GM21529 (cell line): ENCODE results near the gene CIZ1.
"Not testable (repeated sequence)": the region's sequence is repeated elsewhere in the genome, so short reads cannot be mapped to it uniquely, and the experiment has no call there.

ENCODE experiments used
- ATAC-seq: cut with Tn5 transposase; IDR thresholded peaks from one replicate; pipeline ENCODE4 v1.9.1; 2021; ENCODE audit not compliant: unreplicated experiment

The CIZ1 gene

GRCh38 chr9:128149001-128149701 is 42.2 kb downstream of the CIZ1 start, which contains the start of gene LCN2:
Gene LCN2, plus strand, starts transcription at chr9:128149453. Its CDS starts 73 bp downstream, at chr9:128149526.
- no peak for ATAC-seq

DNA sequence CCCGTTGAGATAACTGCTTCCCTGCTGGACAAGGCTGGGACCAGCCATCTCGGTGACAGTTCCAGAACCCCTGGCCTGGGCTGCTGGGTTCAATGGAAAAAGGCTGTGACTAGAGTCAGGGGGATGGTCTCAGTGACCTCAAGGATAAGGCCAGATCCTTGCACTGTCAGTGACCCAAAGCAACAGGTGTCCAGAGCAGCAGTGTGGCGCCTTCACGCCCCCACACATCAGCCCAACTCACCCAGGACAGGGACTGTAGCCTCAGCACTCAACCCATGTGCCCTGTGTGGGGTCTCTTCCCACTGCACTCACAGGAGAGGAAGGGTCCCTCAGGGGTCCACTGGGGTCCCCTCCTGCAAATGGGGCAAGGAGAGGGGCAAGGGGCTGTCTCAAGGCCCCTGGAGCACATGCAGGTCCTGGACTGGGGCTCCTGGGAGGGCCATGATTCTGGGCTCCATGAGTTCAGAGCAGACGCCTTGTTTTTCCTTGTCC is 42.8 kb downstream of the CIZ1 start:
- no peak for ATAC-seq

DNA sequence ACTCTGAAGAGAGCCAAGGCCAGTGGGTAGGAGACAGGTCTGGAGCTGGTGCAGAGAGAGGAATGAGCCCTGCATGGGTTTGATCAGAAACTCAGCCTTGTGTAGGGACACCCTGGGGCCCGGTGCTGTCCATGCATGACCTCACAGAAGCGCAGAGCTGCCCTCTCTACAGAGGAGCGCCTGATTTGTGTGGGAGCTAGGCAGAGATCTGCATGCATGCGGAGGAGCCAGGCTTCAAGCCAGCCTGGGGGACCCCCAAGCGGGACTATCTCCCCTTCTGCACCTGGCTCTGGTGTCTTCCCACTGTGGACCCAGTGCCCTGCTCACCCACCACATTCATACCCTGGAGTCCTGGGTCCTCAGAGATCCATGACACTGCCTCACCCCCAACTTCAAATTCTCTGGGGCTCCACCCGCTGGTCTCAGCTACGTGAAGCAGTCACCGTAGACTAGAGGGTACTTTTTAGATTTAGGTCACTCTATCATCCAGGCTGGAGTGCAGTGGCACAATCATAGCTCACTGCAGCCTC is 44.7 kb downstream of the CIZ1 start:
- no peak for ATAC-seq

DNA sequence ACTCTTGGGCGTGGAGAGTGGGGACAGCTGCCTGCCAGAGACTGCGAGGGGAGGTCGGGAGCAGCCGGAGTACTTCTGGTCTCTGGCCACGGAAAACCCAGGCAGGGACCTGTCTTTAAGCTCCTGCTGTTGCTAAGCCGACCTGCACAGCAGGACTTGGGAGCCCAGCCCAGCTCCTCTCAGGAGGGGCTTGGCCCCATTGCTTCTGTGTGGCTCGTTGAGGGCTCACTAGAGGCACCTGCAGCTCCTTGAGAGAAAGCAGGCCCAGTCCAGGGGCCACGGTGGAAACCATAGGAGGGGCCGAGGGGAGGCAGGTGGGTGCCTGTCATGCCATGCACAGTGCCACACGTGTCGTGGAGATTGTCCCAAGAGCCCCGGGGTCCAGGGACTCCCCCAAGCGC is 45.4 kb downstream of the CIZ1 start:
- no peak for ATAC-seq

GRCh38 chr9:128145536-128145935 is 45.8 kb downstream of the CIZ1 start:
- ATAC-seq, result no peak

- ATAC-seq, result no peak
Measured at GRCh38 chr9:128144239-128145181, 46.9 kb downstream of the CIZ1 start.

- no peak for ATAC-seq
Measured at GRCh38 chr9:128143525-128144238, 47.7 kb downstream of the CIZ1 start.

DNA sequence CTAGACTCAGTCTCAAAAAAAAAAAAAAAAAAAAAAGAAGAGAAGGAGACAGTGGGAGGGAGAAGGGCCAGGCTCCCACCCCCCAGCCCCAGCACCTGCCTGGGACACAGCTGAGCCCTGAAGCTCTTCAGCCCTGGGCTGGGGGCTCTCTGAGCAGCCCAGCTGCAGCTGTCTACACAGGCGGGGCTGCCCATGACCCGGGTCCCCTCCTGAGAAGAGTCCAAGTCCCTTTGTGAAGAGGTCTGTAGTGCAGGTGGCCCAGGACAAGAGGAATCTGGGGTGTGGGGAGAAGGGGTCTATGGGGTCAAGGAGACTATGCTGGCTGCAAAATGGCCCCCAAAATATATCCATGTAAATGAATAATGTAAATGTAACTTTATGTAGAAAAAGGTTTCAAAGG is 48.8 kb downstream of the CIZ1 start:
- no peak for ATAC-seq

DNA sequence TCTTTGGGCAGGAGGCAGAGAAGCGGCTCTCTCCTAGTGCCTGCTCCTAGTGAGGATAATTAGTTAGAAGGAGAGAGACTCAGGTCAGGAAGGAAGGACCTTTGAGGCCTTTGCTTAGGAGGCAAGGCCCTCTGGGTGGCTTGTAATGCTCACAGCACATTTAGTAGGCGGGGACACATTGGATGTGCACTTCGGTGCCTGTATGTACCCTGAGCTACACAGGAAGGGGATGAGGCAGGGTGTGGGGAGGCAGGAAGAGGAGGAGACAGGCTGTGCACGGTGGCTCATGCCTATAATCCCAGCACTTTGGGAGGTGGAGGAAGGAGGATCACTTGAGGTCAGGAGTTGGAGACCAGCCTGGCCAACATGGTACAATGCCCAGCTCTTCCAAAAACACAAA is 49.3 kb downstream of the CIZ1 start:
- ATAC-seq, result no peak

DNA sequence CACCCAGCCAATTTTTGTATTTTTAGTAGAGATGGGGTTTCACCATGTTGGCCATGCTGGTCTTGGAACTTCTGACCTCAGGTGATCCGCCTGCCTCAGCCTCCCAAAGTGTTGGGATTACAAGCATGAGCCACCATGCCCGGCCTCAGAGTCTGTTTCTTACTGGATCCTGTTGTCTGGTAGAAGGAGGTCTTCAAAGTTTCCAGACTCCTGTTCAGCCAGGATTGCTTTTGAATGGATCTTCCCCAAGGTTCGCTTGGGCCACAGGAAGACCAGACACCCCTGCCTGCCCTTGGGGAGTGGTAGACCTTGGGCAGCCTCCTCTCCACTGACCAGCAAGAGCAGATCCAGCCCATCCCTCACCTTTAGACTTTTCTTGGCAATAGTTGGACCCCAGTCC is 49.8 kb downstream of the CIZ1 start:
- ATAC-seq, result no peak

DNA sequence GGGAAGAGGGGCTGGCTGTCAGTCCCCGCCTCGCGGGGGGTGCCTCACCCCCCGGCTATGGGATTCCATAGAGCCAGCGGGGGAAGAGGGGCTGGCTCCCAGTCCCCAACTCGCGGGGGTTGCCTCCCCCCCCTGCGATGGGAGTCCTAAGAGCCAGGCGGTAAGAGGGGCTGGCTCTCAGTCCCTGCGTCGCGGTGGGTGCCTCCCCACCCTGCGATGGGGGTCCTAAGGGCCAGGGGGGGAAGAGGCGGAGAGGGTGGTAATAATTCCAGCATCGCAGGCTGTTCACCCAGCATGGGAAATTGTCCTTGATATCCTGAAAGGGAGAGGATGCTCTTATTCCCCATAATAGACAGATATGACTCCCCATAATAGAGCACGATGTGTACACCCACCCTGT is 51.8 kb downstream of the CIZ1 start:
- ATAC-seq, result no peak

GRCh38 chr9:128138001-128138400 is 53.4 kb downstream of the CIZ1 start:
- ATAC-seq, result no peak

- ATAC-seq, result no peak
Measured at GRCh38 chr9:128136816-128137793, 54.3 kb downstream of the CIZ1 start.

- not testable (repeated sequence) for ATAC-seq
Measured at GRCh38 chr9:128135561-128135960, 55.8 kb downstream of the CIZ1 start.

DNA sequence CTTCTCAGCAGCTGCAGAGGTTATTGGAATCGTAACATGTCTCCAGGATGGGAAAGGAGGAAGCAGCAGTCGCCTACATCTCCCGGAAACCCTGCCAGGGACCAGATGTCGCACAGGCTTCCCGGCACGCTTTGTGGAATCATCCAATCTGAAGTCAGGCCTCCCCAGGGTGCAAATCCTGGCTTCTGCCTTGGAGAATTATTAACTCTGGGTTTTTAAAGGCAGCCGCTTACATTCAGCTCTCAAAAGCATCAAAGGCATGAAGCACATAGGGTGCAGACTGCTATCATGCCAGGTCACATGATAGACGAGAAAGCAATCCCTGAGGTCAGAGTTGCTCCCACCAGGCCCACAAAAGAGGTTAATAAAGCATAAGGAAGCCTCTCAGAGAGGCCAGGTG is 59.2 kb downstream of the CIZ1 start:
- ATAC-seq, result not testable (repeated sequence)

DNA sequence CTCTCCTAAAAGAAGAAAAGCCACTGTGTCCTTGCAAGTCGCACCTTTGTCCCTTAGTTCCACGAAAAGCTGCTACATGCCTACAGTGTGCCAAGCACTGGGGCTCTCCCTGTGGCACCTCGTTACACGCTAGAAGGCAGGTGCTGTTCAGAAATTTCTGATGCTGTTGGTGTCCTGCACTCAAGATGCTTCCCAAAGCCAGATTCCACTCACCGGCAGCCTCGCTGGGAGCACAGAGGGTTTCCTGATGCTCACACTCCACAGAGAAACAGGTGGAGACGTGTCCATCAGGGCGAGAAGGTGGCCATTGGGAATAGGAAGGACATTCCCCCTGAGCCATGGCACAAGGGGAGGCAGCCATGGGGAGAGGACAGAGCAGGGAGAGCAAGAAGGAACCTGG is 60.0 kb downstream of the CIZ1 start:
- ATAC-seq, result not testable (repeated sequence)

DNA sequence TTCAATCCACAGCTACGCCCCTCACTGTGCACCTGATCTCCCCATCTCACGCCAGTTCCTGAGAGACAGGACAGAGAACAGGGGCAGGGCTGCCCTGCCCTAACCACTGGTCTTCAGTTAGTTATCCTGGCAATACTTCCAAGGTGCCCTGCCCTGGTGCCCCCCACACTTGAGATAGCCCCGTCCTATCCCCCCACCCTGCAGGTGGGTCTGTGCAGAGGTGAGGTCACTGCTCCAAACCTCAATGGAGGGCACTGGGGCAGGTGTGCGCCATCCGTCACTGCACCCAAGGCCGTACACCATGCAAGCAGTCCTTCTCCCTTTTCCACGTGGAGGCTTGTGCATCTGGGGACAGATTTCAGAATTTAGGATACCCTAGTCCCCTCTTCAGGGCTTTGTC is 60.7 kb downstream of the CIZ1 start:
- not testable (repeated sequence) for ATAC-seq

- ATAC-seq, result not testable (repeated sequence)
Measured at GRCh38 chr9:128129976-128130590, 61.3 kb downstream of the CIZ1 start.

- ATAC-seq, result no peak
Measured at GRCh38 chr9:128128836-128129590, 62.4 kb downstream of the CIZ1 start.
